GM12878 (cell line): Measurements from ENCODE around the gene MEP1B. TPM values are rescaled to one million over a fixed set of nuclear protein-coding genes. Genes with fewer than 3 reads are reported as not detected.

Source experiments
- ATAC-seq: fragments of 200-7000 bp; cut with Tn5 transposase; 3 replicates; pipeline ENCODE4 v1.9.1; 2020; ENCODE audit warnings: mild to moderate bottlenecking, moderate library complexity
- BruUV-seq: library from RNA; stranded (reverse); fragments of 400-500 nt; replicated peaks from 2 replicates; lab custom pipeline; 2021; lab: Mats Ljungman, UMichigan
- CTCF ChIA-PET: fragments of 300-600 bp; sonication (Branson Sonifier 250); formaldehyde crosslinking; extraction: SDS; loops from one replicate; lab custom pipeline; 2021; ENCODE audit warnings: inconsistent platforms; lab: Yijun Ruan, JAX
- POLR2A ChIA-PET: fragments of 350-600 bp; formaldehyde crosslinking; extraction: SDS; loops from one replicate; lab custom pipeline; 2021; ENCODE audit warnings: inconsistent platforms; lab: Charles Lee
- RAD21 ChIA-PET: fragments of 300-600 bp; sonication (Branson Sonifier 250); formaldehyde crosslinking; loops from one replicate; lab custom pipeline; 2023; ENCODE audit warnings: antibody characterized with exemption; ENCODE audit not compliant: unreplicated experiment; lab: Charles Lee
- SMC1A ChIA-PET: fragments of 300-600 bp; sonication (Branson Sonifier 250); formaldehyde crosslinking; loops from one replicate; lab custom pipeline; 2023; ENCODE audit not compliant: unreplicated experiment, uncharacterized antibody; lab: Charles Lee
- DNase-seq: peaks from one replicate; pipeline ENCODE4 v3.0.0-alpha.2; 2011; ENCODE audit warnings: low read depth, low spot score
- FAIRE-seq: peaks from 3 replicates; lab custom pipeline; 2011; peaks lifted over from hg19 to GRCh38; lab: Jason Lieb, UNC
- H2AFZ ChIP-seq: 2 replicates; pipeline ENCODE4 v1.6.0; 2011; ENCODE audit warnings: low read depth, low read length, control low read depth; ENCODE audit not compliant: control insufficient read depth
- H3K27ac ChIP-seq: 2 replicates; pipeline ENCODE4 v1.5.1; 2011; ENCODE audit warnings: control low read depth; ENCODE audit not compliant: control insufficient read depth, insufficient read depth
- H3K27me3 ChIP-seq, 2 experiments: replicated peaks in 1 of 2; 2 replicates each; pipeline versions ENCODE4 v1.6.0 to v1.6.1; 2011; ENCODE audit warnings: low read length in 1 of 2; ENCODE audit not compliant: control insufficient read depth in 2 of 2, insufficient read depth in 2 of 2
- H3K36me3 ChIP-seq, 2 experiments: 2 replicates each; pipeline ENCODE4 v1.5.1; 2011; ENCODE audit warnings: low read length in 1 of 2; ENCODE audit not compliant: control insufficient read depth in 2 of 2, insufficient read depth in 2 of 2
- H3K4me1 ChIP-seq: 2 replicates; pipeline ENCODE4 v1.6.1; 2011; ENCODE audit warnings: mild to moderate bottlenecking, low read length, moderate library complexity, mixed read lengths; ENCODE audit not compliant: control insufficient read depth, insufficient read depth
- H3K4me2 ChIP-seq: 2 replicates; pipeline ENCODE4 v1.6.0; 2011; ENCODE audit warnings: control low read depth; ENCODE audit not compliant: control insufficient read depth, insufficient read depth
- H3K4me3 ChIP-seq: fragments of 200-600 bp; sonication (generic); 2 replicates; pipeline ENCODE4 v1.5.1; 2016
- H3K79me2 ChIP-seq: 2 replicates; pipeline ENCODE4 v1.6.0; 2011; ENCODE audit warnings: low read length; ENCODE audit not compliant: control insufficient read depth, insufficient read depth
- H3K9ac ChIP-seq: 2 replicates; pipeline ENCODE4 v1.8.0; 2011; ENCODE audit warnings: low read length, control low read depth, mixed read lengths; ENCODE audit not compliant: control insufficient read depth, insufficient read depth
- H3K9me3 ChIP-seq: replicated peaks from 3 replicates; pipeline ENCODE4 v1.5.1; 2011; ENCODE audit warnings: mild to moderate bottlenecking, low read length; ENCODE audit not compliant: control insufficient read depth, insufficient read depth
- H4K20me1 ChIP-seq: 2 replicates; pipeline ENCODE4 v1.6.0; 2011; ENCODE audit not compliant: control insufficient read depth, insufficient read depth
- BCLAF1 ChIP-seq: fragments of 450-650 bp; IDR thresholded peaks from 2 replicates; pipeline ENCODE4 v1.6.1; 2017; ENCODE audit warnings: antibody characterized with exemption, mild to moderate bottlenecking, moderate library complexity
- CREM ChIP-seq: IDR thresholded peaks from 2 replicates; pipeline ENCODE4 v1.6.1; 2014; ENCODE audit warnings: antibody characterized with exemption, low read depth
- CTCF ChIP-seq, 3 experiments: IDR thresholded peaks in 2 of 3; conservative IDR thresholded peaks in 1 of 3; 2 replicates each; pipeline ENCODE4 v1.5.1; 2011; ENCODE audit warnings: low read depth in 3 of 3, low read length in 3 of 3, mild to moderate bottlenecking in 3 of 3, control low read depth in 2 of 3, moderate library complexity in 2 of 3, inconsistent platforms in 1 of 3, mixed read lengths in 1 of 3; ENCODE audit not compliant: control insufficient read depth in 2 of 3, insufficient read depth in 1 of 3; ENCODE audit errors: extremely low read depth in 1 of 3
- DPF2 ChIP-seq: fragments of 450-650 bp; IDR thresholded peaks from 2 replicates; pipeline ENCODE4 v1.6.1; 2017; ENCODE audit warnings: mild to moderate bottlenecking
- EP300 ChIP-seq, 2 experiments: fragments of 150-350 bp in 1 of 2; IDR thresholded peaks; 2 replicates each; pipeline ENCODE4 v1.6.1; 2011 to 2012; ENCODE audit warnings: low read depth in 2 of 2, low read length in 2 of 2, borderline replicate concordance in 1 of 2, improper control_type of control experiment in 1 of 2, inconsistent platforms in 1 of 2; ENCODE audit not compliant: control insufficient read depth in 1 of 2
- ETV6 ChIP-seq, 2 experiments: fragments of 450-650 bp in 1 of 2; IDR thresholded peaks in 1 of 2; conservative IDR thresholded peaks in 1 of 2; 2 replicates each; pipeline ENCODE4 v1.6.1; 2014; ENCODE audit warnings: antibody characterized with exemption in 1 of 2, borderline replicate concordance in 1 of 2, low read depth in 1 of 2, mild to moderate bottlenecking in 1 of 2, moderate library complexity in 1 of 2
- FOXK2 ChIP-seq: fragments of 450-650 bp; IDR thresholded peaks from 2 replicates; pipeline ENCODE4 v1.6.1; 2017; ENCODE audit warnings: mild to moderate bottlenecking, moderate library complexity
- JUND ChIP-seq: IDR thresholded peaks from 2 replicates; pipeline ENCODE4 v1.6.1; 2012; ENCODE audit warnings: low read depth, mild to moderate bottlenecking, low read length, improper control_type of control experiment, moderate library complexity
- PML ChIP-seq: IDR thresholded peaks from 2 replicates; pipeline ENCODE4 v1.6.1; 2012; ENCODE audit warnings: low read length, inconsistent platforms
- POLR2AphosphoS2 ChIP-seq: IDR thresholded peaks from 2 replicates; pipeline ENCODE4 v1.6.1; 2011; ENCODE audit warnings: low read depth, mild to moderate bottlenecking, low read length, improper control_type of control experiment, moderate library complexity
- POLR2AphosphoS5 ChIP-seq: IDR thresholded peaks from 2 replicates; pipeline ENCODE4 v1.6.1; 2011; ENCODE audit warnings: mild to moderate bottlenecking, low read length, inconsistent platforms
- SMC3 ChIP-seq: IDR thresholded peaks from 2 replicates; pipeline ENCODE4 v1.6.1; 2011; ENCODE audit warnings: low read length, improper control_type of control experiment, borderline replicate concordance
- STAT3 ChIP-seq: IDR thresholded peaks from 2 replicates; pipeline ENCODE4 v1.6.1; 2011; ENCODE audit warnings: low read depth, low read length, improper control_type of control experiment
- SUPT20H ChIP-seq: IDR thresholded peaks from 2 replicates; pipeline ENCODE4 v1.6.1; 2011; ENCODE audit warnings: low read depth, mild to moderate bottlenecking, low read length, moderate library complexity, borderline replicate concordance; ENCODE audit not compliant: control insufficient read depth
- TBL1XR1 ChIP-seq: IDR thresholded peaks from 2 replicates; pipeline ENCODE4 v1.6.1; 2012; ENCODE audit warnings: low read depth, low read length, improper control_type of control experiment
- USF2 ChIP-seq: IDR thresholded peaks from 2 replicates; pipeline ENCODE4 v1.6.1; 2011; ENCODE audit warnings: low read depth, low read length, improper control_type of control experiment, borderline replicate concordance
- ZNF274 ChIP-seq: IDR thresholded peaks from one replicate; pipeline ENCODE4 v1.8.0; 2011; ENCODE audit not compliant: insufficient read length, insufficient read depth
- WGBS: methylation state at CpG from one replicate; pipeline ENCODE4 v1.1.6; 2016; ENCODE audit warnings: low lambda C conversion rate; ENCODE audit not compliant: insufficient replicate concordance, insufficient coverage; ENCODE audit errors: missing lambda C conversion rate; 5-methylcytosine and 5-hydroxymethylcytosine counted together
- in situ Hi-C: fragments of 300-500 bp; cut with MboI; formaldehyde crosslinking; loops from 9 replicates; pipeline ENCODE4 v1.14.3; 2018; ENCODE audit warnings: mixed read lengths
- intact Hi-C: fragments of 100-400 bp; cut with micrococcal nuclease; formaldehyde crosslinking; loops from one replicate; pipeline ENCODE4 v1.14.2; 2022; ENCODE audit not compliant: unreplicated experiment
- polyA plus RNA-seq, 11 experiments: library from polyadenylated mRNA; depleted of rRNA in 4 of 11; unstranded in 6 of 11; stranded (reverse) in 5 of 11; fragments of >200 nt; fragmentation: Nextera tagmentation in 4 of 11; fragmentation: Illumina TruSeq in 1 of 11; extraction: Ambion mirVana in 4 of 11; extraction: Trizol in 1 of 11; gene quantifications; 1 replicate in 1 of 11; 2 replicates in 10 of 11; pipeline versions ENCODE4 v1.2.1 to v1.2.3, GENCODE V29; 2011 to 2016; ENCODE audit warnings: inconsistent platforms in 2 of 11, missing spikeins in 2 of 11, low read depth in 1 of 11
- total RNA-seq, 4 experiments: library from RNA; depleted of rRNA in 3 of 4; stranded (reverse); fragments of >200 nt in 3 of 4; fragmentation: Illumina TruSeq in 1 of 4; extraction: Trizol in 1 of 4; gene quantifications; 2 replicates each; pipeline versions ENCODE4 v1.2.1 to v1.2.3, GENCODE V29; 2013 to 2021

MEP1B gene
- total and polyA plus RNA-seq, 10 of the 15 experiments (the other 5 are each of a cell fraction or from before 2014, with no cell fraction given), result 0.04 to 0.05 TPM; not detected in 8

- FAIRE-seq (no peak), ATAC-seq (no peak), DNase-seq (no peak)
- intact Hi-C loops, result no loop called here
- no TSS peak for BruUV-seq
- ChIA-PET SMC1A (no interaction called here), CTCF (interaction anchor here (0.6 to 1.0 kb wide), 3 partner anchors 13 to 1557 kb away, joined by 3 to 4 read pairs (median 3); no protein-coding TSS in a partner anchor), POLR2A (interaction anchor here (0.5 kb wide), 1 partner anchor 33 kb away, joined by 5 read pairs; no protein-coding TSS in a partner anchor), RAD21 (no interaction called here)
- no peak overlapping the region for H3K27ac ChIP-seq
- no peaks in the 10 kb centered on the region for H4K20me1 ChIP-seq
- no peaks in the 10 kb centered on the region for H3K36me3 ChIP-seq
- no peak overlapping the region for H3K9ac ChIP-seq
- WGBS, result 21% methylated on average over 3 of the region's 3 CpGs
- no peaks in the 10 kb centered on the region for H3K4me1 ChIP-seq
- H3K4me2 ChIP-seq, result no peak overlapping the region
- H3K27me3 ChIP-seq, result no peaks in the 10 kb centered on the region; a peak in 2 of 4 replicates
- H3K79me2 ChIP-seq, result no peaks in the 10 kb centered on the region
- in situ Hi-C loops, result no loop called here
- H3K4me3 ChIP-seq, result no peak overlapping the region
- no peak overlapping the region for H2AFZ ChIP-seq
- no peaks in the 10 kb centered on the region for H3K9me3 ChIP-seq
- no peak for TF ChIP-seq BCLAF1
- TF ChIP-seq POLR2AphosphoS5, result no peak
- TF ChIP-seq TBL1XR1, result no peak
- no peak for TF ChIP-seq STAT3
- no peak for TF ChIP-seq ETV6 (conservative IDR thresholded peaks at IDR 0.05 in 1 of 2, IDR thresholded peaks at IDR 0.05 in 1 of 2; ENCODE audit: borderline replicate concordance in 1 of 2, low read depth in 1 of 2)
- TF ChIP-seq ZNF274, result no peak
- TF ChIP-seq JUND, result no peak
- TF ChIP-seq FOXK2, result no peak
- no peak for TF ChIP-seq SUPT20H
- no peak for TF ChIP-seq USF2
- no peak for TF ChIP-seq CREM
- TF ChIP-seq DPF2, result no peak
- no peak for TF ChIP-seq POLR2AphosphoS2
- TF ChIP-seq EP300 (IDR thresholded peaks at IDR 0.05; ENCODE audit: borderline replicate concordance in 1 of 2, control insufficient read depth in 1 of 2, low read depth in 2 of 2, low read length in 2 of 2), result no peak
- TF ChIP-seq CTCF (IDR thresholded peaks at IDR 0.05 in 2 of 3, conservative IDR thresholded peaks at IDR 0.05 in 1 of 3; ENCODE audit: control insufficient read depth in 2 of 3, extremely low read depth in 1 of 3, insufficient read depth in 1 of 3, low read depth in 3 of 3, low read length in 3 of 3), result no peak
- TF ChIP-seq PML, result no peak
- TF ChIP-seq SMC3, result no peak
Observed at GRCh38 chr18:32251466-32251865, 61.6 kb downstream of the MEP1B start.
